ENCODE measurements around the gene BOC. TPM values are rescaled to one million over a fixed set of nuclear protein-coding genes. Genes with fewer than 3 reads are reported as not detected.

BOC gene
- total and polyA plus RNA-seq, 2 of the 4 experiments (the other 2 are of a cell fraction), result 6.8 to 15.2 TPM

DNA sequence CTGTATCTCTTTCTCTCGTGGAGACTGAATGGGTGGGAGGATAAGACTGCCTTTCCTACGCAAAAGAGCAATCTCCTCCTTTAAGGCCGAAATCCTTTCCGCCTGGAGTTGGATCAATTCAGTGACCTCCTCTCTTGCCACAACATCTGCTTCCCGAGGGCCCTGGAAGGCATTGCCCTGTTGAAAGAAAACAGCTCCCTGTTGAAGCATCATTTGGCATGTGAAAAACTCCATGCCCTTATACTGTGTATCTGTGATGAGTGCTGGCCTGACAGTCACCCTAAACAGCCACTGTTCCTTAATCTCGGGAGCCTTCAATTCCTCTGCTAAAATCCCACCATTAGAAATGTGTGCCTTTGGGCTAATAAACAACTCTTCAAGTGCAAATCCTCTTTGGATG lies 80.2 kb downstream of the BOC start (continued):
- TF ChIP-seq, protein P1, sequence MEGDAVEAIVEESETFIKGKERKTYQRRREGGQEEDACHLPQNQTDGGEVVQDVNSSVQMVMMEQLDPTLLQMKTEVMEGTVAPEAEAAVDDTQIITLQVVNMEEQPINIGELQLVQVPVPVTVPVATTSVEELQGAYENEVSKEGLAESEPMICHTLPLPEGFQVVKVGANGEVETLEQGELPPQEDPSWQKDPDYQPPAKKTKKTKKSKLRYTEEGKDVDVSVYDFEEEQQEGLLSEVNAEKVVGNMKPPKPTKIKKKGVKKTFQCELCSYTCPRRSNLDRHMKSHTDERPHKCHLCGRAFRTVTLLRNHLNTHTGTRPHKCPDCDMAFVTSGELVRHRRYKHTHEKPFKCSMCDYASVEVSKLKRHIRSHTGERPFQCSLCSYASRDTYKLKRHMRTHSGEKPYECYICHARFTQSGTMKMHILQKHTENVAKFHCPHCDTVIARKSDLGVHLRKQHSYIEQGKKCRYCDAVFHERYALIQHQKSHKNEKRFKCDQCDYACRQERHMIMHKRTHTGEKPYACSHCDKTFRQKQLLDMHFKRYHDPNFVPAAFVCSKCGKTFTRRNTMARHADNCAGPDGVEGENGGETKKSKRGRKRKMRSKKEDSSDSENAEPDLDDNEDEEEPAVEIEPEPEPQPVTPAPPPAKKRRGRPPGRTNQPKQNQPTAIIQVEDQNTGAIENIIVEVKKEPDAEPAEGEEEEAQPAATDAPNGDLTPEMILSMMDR (conservative IDR thresholded peaks at IDR 0.05; ENCODE audit: low read depth, low read length), result no peak
- TF ChIP-seq FOS (IDR thresholded peaks at IDR 0.05; ENCODE audit: low read depth, low read length) (no peak), RAD21 (IDR thresholded peaks at IDR 0.05; ENCODE audit: low read length) (no peak)

DNA sequence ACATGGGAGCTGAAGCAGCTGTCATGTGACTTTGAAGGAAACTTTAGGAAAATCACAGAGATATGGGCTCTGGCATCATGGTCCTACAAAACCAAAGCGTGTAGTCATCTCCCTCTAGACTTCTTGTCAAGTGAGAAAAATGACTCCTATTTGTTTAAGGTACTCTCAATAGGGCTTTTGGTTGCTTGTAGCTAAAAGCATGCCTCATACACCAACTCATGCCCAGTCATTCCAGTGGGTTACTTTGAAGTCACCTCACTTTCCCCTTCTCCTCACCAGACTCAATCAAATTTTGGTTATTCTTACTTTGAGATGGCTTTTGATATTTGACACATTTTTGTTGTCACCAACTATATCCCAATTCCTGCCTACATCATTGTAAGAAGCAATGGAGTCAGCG lies 81.6 kb downstream of the BOC start:
- Histone ChIP-seq H4K20me1 (ENCODE audit: insufficient read depth, low read length) (no peaks in the 10 kb centered on the region), H2AK9ac (replicated peaks; ENCODE audit: low read depth, low read length, poor library complexity) (no peak overlapping the region), H2BK120ac (ENCODE audit: low read depth, low read length) (no peak overlapping the region), H3K4me2 (ENCODE audit: low read depth, low read length) (no peak overlapping the region), H2BK5ac (ENCODE audit: low read depth, low read length, poor library complexity, severe bottlenecking) (no peak overlapping the region), H4K5ac (ENCODE audit: low read depth, low read length) (no peak overlapping the region), H3K4ac (ENCODE audit: low read depth, low read length) (no peak overlapping the region), H4K91ac (ENCODE audit: insufficient read depth, low read depth, low read length) (no peak overlapping the region), H3K27me3 (ENCODE audit: control insufficient read depth, insufficient read depth, low read length) (peaks cover 12% of the 10 kb centered on the region; the same call in 1 of the 2 replicates), H3K9ac (ENCODE audit: low read depth, low read length) (no peak overlapping the region), H3K18ac (ENCODE audit: low read depth, low read length) (no peak overlapping the region), H2AFZ (replicated peaks; ENCODE audit: low read length, poor library complexity) (no peak overlapping the region), H2AK5ac (ENCODE audit: low read depth, low read length) (no peak overlapping the region), H2BK20ac (ENCODE audit: low read depth, low read length) (no peak overlapping the region), H2BK15ac (ENCODE audit: low read depth, low read length) (no peak overlapping the region), H3K9me1 (ENCODE audit: insufficient read depth, low read length) (no peaks in the 10 kb centered on the region), H3K79me1 (ENCODE audit: low read depth in 1 of 2, low read length in 2 of 2) (no peaks in the 10 kb centered on the region), H3K14ac (replicated peaks; ENCODE audit: low read depth, low read length) (no peak overlapping the region), H3K23ac (ENCODE audit: low read depth, low read length) (no peak overlapping the region), H3K4me1 (ENCODE audit: control insufficient read depth, insufficient read depth, low read length) (peaks cover under 1% of the 10 kb centered on the region), H3K27ac (ENCODE audit: insufficient read depth, low read length) (no peak overlapping the region), H3K36me3 (ENCODE audit: control insufficient read depth, insufficient read depth, low read length) (no peaks in the 10 kb centered on the region), H3K56ac (ENCODE audit: extremely low read depth, insufficient read depth, low read length) (no peak overlapping the region), H3K9me3 (ENCODE audit: control insufficient read depth, insufficient read depth, low read length) (no peaks in the 10 kb centered on the region), H3K4me3 (ENCODE audit: insufficient read depth, low read depth, low read length) (no peak overlapping the region), H4K8ac (ENCODE audit: low read depth in 2 of 2, low read length in 2 of 2) (no peak overlapping the region)
- no CpG with 5 or more reads among the region's 2 CpGs for WGBS, 2 experiments (ENCODE audit: extremely low coverage in 2 of 2, insufficient read length in 1 of 2)
- ATAC-seq (ENCODE audit: low read depth) (no peak), DNase-seq (no peak)
- TF ChIP-seq MAZ (IDR thresholded peaks at IDR 0.05; ENCODE audit: borderline replicate concordance, low read depth, low read length) (no peak), RAD21 (IDR thresholded peaks at IDR 0.05; ENCODE audit: low read length) (no peak)
- ChIA-PET CTCF (no interaction called here), POLR2A (ENCODE audit: unreplicated experiment) (no interaction called here)
- intact Hi-C loops (cut with micrococcal nuclease), result no loop called here
- BruUV-seq (replicated peaks), result no TSS peak
- in situ Hi-C loops (cut with MboI; ENCODE audit: low sequenced_read_pairs), result loop anchor here (25.0 kb wide), 1 partner anchor 656 kb away; the partner anchor contains the start of gene CCDC80
- dilution Hi-C loops (cut with HindIII; ENCODE audit: low sequenced_read_pairs, unreplicated experiment), result no loop called here
